Measurements from ENCODE around the gene TRPM7.

The TRPM7 gene

GRCh38 chr15:50686469-50687301, at the start of gene TRPM7:
Gene TRPM7, minus strand, starts transcription at chr15:50686797. Its CDS starts 264 bp downstream, at chr15:50686533.
- DNase-seq (ENCODE audit: low read depth, low spot score) = peak; percentile 62
- H3K9ac ChIP-seq (ENCODE audit: insufficient read length, low read depth) = peak within 1 kb of the TSS; percentile 89
- H3K4me3 ChIP-seq (ENCODE audit: insufficient read length, low read depth) = peak within 1 kb of the TSS; percentile 89
- no peaks in the 10 kb centered on the region for H3K9me3 ChIP-seq (ENCODE audit: insufficient read depth, low read length)
- TF ChIP-seq ZNF274 (IDR thresholded peaks at IDR 0.05; ENCODE audit: low read depth, low read length) (no peak), YY1 (IDR thresholded peaks at IDR 0.05; ENCODE audit: insufficient read depth, insufficient read length) (no peak), SUZ12 (IDR thresholded peaks at IDR 0.05; ENCODE audit: extremely low read depth, insufficient read depth, insufficient read length) (no peak)
- H3K36me3 ChIP-seq (ENCODE audit: insufficient read depth, insufficient read length, low read length) = peaks cover 15% of the 10 kb centered on the region
- no peaks in the 10 kb centered on the region for H3K27me3 ChIP-seq (ENCODE audit: insufficient read depth, insufficient read length)
- no peaks in the 10 kb centered on the region for H3K4me1 ChIP-seq (ENCODE audit: insufficient read depth, insufficient read length)

GRCh38 chr15:50735156-50735555, 48.6 kb upstream of the TRPM7 start:
- Histone ChIP-seq H3K27me3 (ENCODE audit: insufficient read depth, insufficient read length) (no peaks in the 10 kb centered on the region), H3K4me1 (ENCODE audit: insufficient read depth, insufficient read length) (no peaks in the 10 kb centered on the region), H3K9me3 (ENCODE audit: insufficient read depth, low read length) (no peaks in the 10 kb centered on the region), H3K9ac (ENCODE audit: insufficient read length, low read depth) (no peak overlapping the region), H3K36me3 (ENCODE audit: insufficient read depth, insufficient read length, low read length) (peaks cover 12% of the 10 kb centered on the region), H3K4me3 (ENCODE audit: insufficient read length, low read depth) (no peak overlapping the region)
- TF ChIP-seq ZNF274 (IDR thresholded peaks at IDR 0.05; ENCODE audit: low read depth, low read length) (no peak), SUZ12 (IDR thresholded peaks at IDR 0.05; ENCODE audit: extremely low read depth, insufficient read depth, insufficient read length) (no peak), YY1 (IDR thresholded peaks at IDR 0.05; ENCODE audit: insufficient read depth, insufficient read length) (no peak)
- DNase-seq (ENCODE audit: low read depth, low spot score) = no peak

GRCh38 chr15:50726315-50726714, 39.7 kb upstream of the TRPM7 start:
- TF ChIP-seq ZNF274 (IDR thresholded peaks at IDR 0.05; ENCODE audit: low read depth, low read length) = no peak
- TF ChIP-seq SUZ12 (IDR thresholded peaks at IDR 0.05; ENCODE audit: extremely low read depth, insufficient read depth, insufficient read length) = no peak
- TF ChIP-seq YY1 (IDR thresholded peaks at IDR 0.05; ENCODE audit: insufficient read depth, insufficient read length) = no peak
- Histone ChIP-seq H3K27me3 (ENCODE audit: insufficient read depth, insufficient read length) (no peaks in the 10 kb centered on the region), H3K4me1 (ENCODE audit: insufficient read depth, insufficient read length) (no peaks in the 10 kb centered on the region), H3K9me3 (ENCODE audit: insufficient read depth, low read length) (no peaks in the 10 kb centered on the region), H3K36me3 (ENCODE audit: insufficient read depth, insufficient read length, low read length) (peaks cover 7% of the 10 kb centered on the region), H3K4me3 (ENCODE audit: insufficient read length, low read depth) (no peak overlapping the region), H3K9ac (ENCODE audit: insufficient read length, low read depth) (no peak overlapping the region)
- no peak for DNase-seq (ENCODE audit: low read depth, low spot score)

- DNase-seq (ENCODE audit: low read depth, low spot score) = no peak
- H3K9me3 ChIP-seq (ENCODE audit: insufficient read depth, low read length) = no peaks in the 10 kb centered on the region
Observed at GRCh38 chr15:50718700-50719125, 32.1 kb upstream of the TRPM7 start.

GRCh38 chr15:50712018-50712417, 25.4 kb upstream of the TRPM7 start:
- H3K4me1 ChIP-seq (ENCODE audit: insufficient read depth, insufficient read length) = no peaks in the 10 kb centered on the region
- no peak overlapping the region for H3K4me3 ChIP-seq (ENCODE audit: insufficient read length, low read depth)
- DNase-seq (ENCODE audit: low read depth, low spot score) = no peak
- H3K9me3 ChIP-seq (ENCODE audit: insufficient read depth, low read length) = no peaks in the 10 kb centered on the region
- TF ChIP-seq YY1 (IDR thresholded peaks at IDR 0.05; ENCODE audit: insufficient read depth, insufficient read length) = no peak
- TF ChIP-seq SUZ12 (IDR thresholded peaks at IDR 0.05; ENCODE audit: extremely low read depth, insufficient read depth, insufficient read length) = no peak
- no peak for TF ChIP-seq ZNF274 (IDR thresholded peaks at IDR 0.05; ENCODE audit: low read depth, low read length)
- no peak overlapping the region for H3K9ac ChIP-seq (ENCODE audit: insufficient read length, low read depth)
- H3K36me3 ChIP-seq (ENCODE audit: insufficient read depth, insufficient read length, low read length) = no peaks in the 10 kb centered on the region
- no peaks in the 10 kb centered on the region for H3K27me3 ChIP-seq (ENCODE audit: insufficient read depth, insufficient read length)

More at GRCh38 chr15:50718700-50719125, 32.1 kb upstream of the TRPM7 start:
- Histone ChIP-seq H3K9ac (ENCODE audit: insufficient read length, low read depth) (no peak overlapping the region), H3K27me3 (ENCODE audit: insufficient read depth, insufficient read length) (no peaks in the 10 kb centered on the region), H3K4me3 (ENCODE audit: insufficient read length, low read depth) (no peak overlapping the region), H3K4me1 (ENCODE audit: insufficient read depth, insufficient read length) (no peaks in the 10 kb centered on the region), H3K36me3 (ENCODE audit: insufficient read depth, insufficient read length, low read length) (peaks cover 8% of the 10 kb centered on the region)
- TF ChIP-seq SUZ12 (IDR thresholded peaks at IDR 0.05; ENCODE audit: extremely low read depth, insufficient read depth, insufficient read length) = no peak
- TF ChIP-seq ZNF274 (IDR thresholded peaks at IDR 0.05; ENCODE audit: low read depth, low read length) = no peak
- TF ChIP-seq YY1 (IDR thresholded peaks at IDR 0.05; ENCODE audit: insufficient read depth, insufficient read length) = no peak

GRCh38 chr15:50710585-50710984, 24.0 kb upstream of the TRPM7 start:
- no peak overlapping the region for H3K4me3 ChIP-seq (ENCODE audit: insufficient read length, low read depth)
- TF ChIP-seq YY1 (IDR thresholded peaks at IDR 0.05; ENCODE audit: insufficient read depth, insufficient read length) (no peak), ZNF274 (IDR thresholded peaks at IDR 0.05; ENCODE audit: low read depth, low read length) (no peak), SUZ12 (IDR thresholded peaks at IDR 0.05; ENCODE audit: extremely low read depth, insufficient read depth, insufficient read length) (no peak)
- no peak overlapping the region for H3K9ac ChIP-seq (ENCODE audit: insufficient read length, low read depth)
- no peak for DNase-seq (ENCODE audit: low read depth, low spot score)
- no peaks in the 10 kb centered on the region for H3K9me3 ChIP-seq (ENCODE audit: insufficient read depth, low read length)
- no peaks in the 10 kb centered on the region for H3K36me3 ChIP-seq (ENCODE audit: insufficient read depth, insufficient read length, low read length)
- H3K27me3 ChIP-seq (ENCODE audit: insufficient read depth, insufficient read length) = no peaks in the 10 kb centered on the region
- H3K4me1 ChIP-seq (ENCODE audit: insufficient read depth, insufficient read length) = no peaks in the 10 kb centered on the region

- H3K27me3 ChIP-seq (ENCODE audit: insufficient read depth, insufficient read length) = no peaks in the 10 kb centered on the region
- H3K4me1 ChIP-seq (ENCODE audit: insufficient read depth, insufficient read length) = no peaks in the 10 kb centered on the region
- no peak for DNase-seq (ENCODE audit: low read depth, low spot score)
- no peak overlapping the region for H3K9ac ChIP-seq (ENCODE audit: insufficient read length, low read depth)
- no peak overlapping the region for H3K4me3 ChIP-seq (ENCODE audit: insufficient read length, low read depth)
- H3K36me3 ChIP-seq (ENCODE audit: insufficient read depth, insufficient read length, low read length) = no peaks in the 10 kb centered on the region
- H3K9me3 ChIP-seq (ENCODE audit: insufficient read depth, low read length) = no peaks in the 10 kb centered on the region
- TF ChIP-seq SUZ12 (IDR thresholded peaks at IDR 0.05; ENCODE audit: extremely low read depth, insufficient read depth, insufficient read length) (no peak), YY1 (IDR thresholded peaks at IDR 0.05; ENCODE audit: insufficient read depth, insufficient read length) (no peak), ZNF274 (IDR thresholded peaks at IDR 0.05; ENCODE audit: low read depth, low read length) (no peak)
Observed at GRCh38 chr15:50707878-50708427, 21.4 kb upstream of the TRPM7 start.
